GM21786 (cell line): Measurements from ENCODE around the gene TTYH1.
"Not testable (repeated sequence)": the region's sequence is repeated elsewhere in the genome, so short reads cannot be mapped to it uniquely, and the experiment has no call there.

ENCODE experiments used
- ATAC-seq: cut with Tn5 transposase; IDR thresholded peaks from one replicate; pipeline ENCODE4 v1.9.1; 2021; ENCODE audit not compliant: unreplicated experiment

TTYH1 gene

DNA sequence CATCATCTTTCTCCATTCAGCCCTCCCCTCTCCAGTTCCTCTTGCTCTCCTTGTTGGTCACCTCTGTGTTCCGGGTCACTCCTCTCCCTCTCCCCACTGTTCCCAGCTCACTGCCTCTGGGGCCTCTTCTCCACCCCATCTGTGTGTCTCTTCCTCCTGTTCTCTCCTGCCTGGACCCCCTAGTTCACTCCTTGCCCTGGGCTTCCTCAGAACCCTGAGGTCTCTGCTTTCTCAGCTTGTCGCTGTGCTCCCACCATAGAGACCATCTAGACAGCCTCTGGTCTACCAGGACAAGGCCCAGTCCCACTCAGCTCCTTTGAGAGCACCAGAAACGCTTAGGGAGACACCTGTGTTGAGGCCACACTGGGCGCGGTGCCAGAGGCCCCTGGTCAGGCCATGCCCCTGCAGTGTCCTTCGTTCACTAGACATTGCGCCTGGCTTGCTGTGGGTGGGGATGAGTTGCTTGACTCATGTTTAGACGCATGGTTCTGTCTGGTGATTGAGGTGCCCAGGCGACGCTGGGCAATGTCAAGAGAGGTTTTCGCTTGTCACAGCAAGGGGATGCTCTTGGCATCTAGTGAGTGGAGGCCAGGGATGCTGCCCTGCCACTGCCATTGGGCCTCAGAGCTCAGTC is 43.5 kb downstream of the TTYH1 start:
- no peak for ATAC-seq

GRCh38 chr19:54459282-54460229 is 44.3 kb downstream of the TTYH1 start:
- ATAC-seq: no peak

DNA sequence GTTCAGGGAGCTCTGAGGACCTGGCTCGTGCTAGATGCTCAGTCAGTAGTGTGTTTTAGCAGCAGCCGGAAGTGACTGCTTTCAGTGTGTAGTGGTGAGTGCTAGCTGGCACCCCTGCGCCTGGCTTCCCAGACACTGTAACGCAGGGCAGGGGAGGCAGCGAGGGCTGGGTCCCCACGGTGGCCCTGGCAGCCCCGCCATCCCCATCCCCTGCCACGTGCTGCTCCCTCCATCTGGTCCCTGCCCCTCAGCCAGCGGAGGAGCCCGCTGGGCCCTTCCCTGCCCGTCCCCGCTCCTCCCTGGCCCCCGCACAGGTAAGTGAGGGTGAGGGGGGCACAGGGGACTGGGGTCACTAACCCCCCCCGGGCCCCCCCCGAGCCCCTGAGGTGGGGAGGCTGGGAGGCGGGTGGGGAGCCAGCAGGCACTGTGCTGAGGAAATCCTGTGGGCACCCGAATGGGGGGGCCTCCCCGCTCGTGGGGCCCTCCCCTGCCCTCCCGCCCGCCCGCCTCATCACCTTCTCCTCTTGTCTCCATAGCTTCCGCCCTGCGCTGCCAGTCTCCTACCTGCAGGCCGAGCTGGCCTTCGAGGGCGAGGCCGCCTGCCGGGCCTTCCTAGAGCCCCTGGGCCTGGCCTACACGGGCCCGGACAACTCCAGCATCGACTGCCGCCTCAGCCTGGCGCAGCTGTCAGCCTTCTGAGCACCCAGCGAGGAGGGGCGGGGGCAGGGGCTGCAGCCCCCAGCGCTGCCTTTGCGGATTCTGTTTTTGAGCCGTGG is 45.2 kb downstream of the TTYH1 start:
- no peak for ATAC-seq

- no peak for ATAC-seq
Measured at GRCh38 chr19:54461210-54461609, 45.9 kb downstream of the TTYH1 start.

DNA sequence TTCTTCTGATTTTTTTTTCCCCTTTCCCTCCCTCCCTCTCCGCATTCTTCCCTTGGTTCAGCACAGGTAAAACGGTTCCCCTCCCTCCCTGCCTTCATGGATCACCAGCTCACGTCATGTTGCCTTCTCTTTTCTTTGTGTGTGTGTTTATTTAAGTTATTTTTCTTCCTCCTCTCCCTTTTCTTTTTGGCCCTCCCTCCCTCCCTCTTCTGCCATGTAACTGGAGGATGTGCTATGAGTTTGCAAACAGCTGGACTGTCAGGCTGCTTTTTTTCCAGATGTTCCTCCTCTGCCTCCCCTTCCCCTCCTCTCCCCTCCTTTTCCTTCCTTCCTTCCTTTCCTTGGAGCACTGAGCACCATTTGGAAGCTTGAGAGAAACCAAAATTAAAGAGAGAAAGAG is 46.3 kb downstream of the TTYH1 start:
- no peak for ATAC-seq

- ATAC-seq: no peak
Measured at GRCh38 chr19:54462047-54462654, 46.9 kb downstream of the TTYH1 start.

GRCh38 chr19:54462655-54463530 is 47.6 kb downstream of the TTYH1 start:
- no peak for ATAC-seq

DNA sequence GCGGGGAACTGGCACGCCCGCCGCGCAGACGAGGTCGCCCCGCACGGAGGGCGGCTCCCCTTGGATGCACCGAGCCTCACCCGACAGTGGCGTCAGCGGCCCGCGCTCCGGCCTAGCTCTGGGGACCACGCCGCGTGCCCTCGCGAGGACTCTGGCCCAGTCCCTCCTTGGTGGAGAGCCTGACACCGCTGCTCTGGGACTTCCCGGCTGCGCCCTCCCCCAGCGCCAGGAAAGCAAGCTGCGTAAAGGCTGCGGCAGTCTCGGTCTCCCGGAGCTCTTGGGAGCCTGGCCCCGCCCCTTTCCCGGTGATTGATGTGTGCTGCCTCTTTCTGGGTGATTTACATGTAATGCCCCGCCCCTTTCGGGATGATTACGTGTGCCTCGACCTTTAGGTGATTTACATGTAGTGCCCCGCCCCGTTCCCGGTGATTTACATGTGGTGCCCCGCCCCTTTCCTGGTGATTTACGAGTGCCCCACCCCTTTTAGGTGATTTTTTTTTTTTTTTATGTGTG is 48.3 kb downstream of the TTYH1 start, which contains the start of gene LENG9:
Gene LENG9, minus strand, starts transcription at position 248 of the 513 bp plus-strand sequence. CDS start 252 bp downstream, outside the sequence.
- ATAC-seq: peak; percentile 57

- peak; percentile 52 for ATAC-seq
Measured at GRCh38 chr19:54464044-54464629, 48.9 kb downstream of the TTYH1 start.

GRCh38 chr19:54464630-54465425 is 49.6 kb downstream of the TTYH1 start:
- ATAC-seq: peak; percentile 37

GRCh38 chr19:54465426-54466109 is 50.3 kb downstream of the TTYH1 start:
- no peak for ATAC-seq

DNA sequence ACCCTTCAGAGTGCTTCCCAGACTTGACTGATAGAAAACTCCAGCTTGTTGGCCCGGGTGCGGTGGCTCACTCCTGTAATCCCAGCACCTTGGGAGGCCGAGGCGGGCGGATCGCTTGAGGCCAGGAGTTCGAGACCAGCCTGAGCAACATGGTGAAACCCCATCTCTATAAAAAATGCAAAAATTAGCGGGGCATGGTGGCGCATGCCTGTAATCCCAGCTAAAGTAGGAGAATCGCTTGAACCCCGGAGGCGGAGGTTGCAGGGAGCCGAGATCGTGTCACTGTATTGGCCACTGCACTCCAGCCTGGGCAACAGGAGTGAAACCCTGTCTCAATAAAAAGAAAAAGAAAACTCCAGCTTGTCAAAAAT is 50.8 kb downstream of the TTYH1 start:
- ATAC-seq: not testable (repeated sequence)

DNA sequence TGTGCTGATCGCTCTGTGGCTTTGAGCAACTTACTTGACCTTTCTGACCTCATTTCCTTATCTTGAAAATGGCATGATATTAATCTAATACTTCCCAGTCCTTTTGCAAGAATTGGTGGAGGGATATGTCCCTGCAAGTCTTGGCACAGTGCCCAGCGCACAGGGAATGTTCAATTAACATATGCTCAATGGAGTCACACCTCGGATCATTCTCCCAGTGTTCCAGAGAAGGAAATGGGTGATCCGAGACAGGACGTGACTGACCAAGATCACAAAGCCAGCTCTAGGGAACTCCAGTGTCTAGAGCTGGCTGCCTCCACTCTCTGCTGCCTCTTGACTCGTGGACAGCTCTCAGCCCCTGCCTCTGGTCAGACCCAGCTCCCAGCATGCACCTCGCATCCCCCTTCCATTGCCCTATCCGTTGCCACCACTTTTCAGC is 54.3 kb downstream of the TTYH1 start:
- no peak for ATAC-seq

- no peak for ATAC-seq
Measured at GRCh38 chr19:54470276-54470887, 55.1 kb downstream of the TTYH1 start.

GRCh38 chr19:54470991-54471782 is 55.9 kb downstream of the TTYH1 start:
- no peak for ATAC-seq

DNA sequence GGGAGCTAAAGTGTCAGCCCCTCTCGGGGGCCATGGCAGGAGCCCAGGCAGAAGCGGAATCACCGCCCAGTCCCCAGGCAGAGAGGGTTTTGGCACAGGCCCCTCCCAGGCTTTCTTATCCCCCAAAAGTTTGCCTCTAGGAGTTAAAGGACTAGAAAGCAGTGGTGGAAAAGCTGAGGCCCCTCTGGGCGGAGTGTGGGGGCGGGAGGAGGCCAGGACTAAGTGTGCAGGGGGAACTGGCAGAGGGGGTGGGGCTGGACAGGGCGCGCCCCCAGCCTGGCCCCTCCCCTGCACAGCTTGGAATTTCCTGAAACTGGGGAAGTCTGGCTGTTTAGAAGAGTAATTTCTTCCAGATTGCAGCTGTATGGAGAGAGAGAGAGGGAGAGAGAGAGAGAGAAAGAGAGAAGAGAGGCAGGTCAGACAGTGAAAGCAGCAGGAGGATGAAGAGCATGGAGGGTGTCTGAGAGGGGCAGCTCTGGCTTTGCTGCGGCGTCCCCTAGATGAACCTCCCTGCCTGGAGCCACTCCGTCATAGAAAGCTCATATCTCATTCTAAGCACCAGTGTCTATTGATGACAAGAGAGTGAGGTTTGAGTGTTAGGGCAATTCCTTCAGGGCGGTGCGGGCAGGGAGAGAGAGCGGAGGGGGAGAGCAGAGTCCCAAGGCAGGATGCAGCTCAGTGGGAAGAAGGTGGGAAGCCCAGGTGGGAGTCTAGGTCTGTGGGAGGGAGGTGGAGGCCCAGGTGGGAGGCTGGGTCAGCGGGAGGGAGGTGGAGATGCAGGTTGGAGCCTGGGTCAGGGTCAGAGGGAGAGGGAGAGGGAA is 58.0 kb downstream of the TTYH1 start, which contains the start of gene CDC42EP5:
Gene CDC42EP5, minus strand, starts transcription at position 226 of the 821 bp plus-strand sequence. CDS start 7,749 bp downstream, outside the sequence.
- no peak for ATAC-seq
